ENCODE data around the gene CIBAR2. TPM values are rescaled to one million over a fixed set of nuclear protein-coding genes. Genes with fewer than 3 reads are reported as not detected.

CIBAR2 gene
- total and polyA plus RNA-seq, 9 donors: 0.18 to 13.0 (median 1.4) TPM; not detected in 3

- TF ChIP-seq EP300 (IDR thresholded peaks at IDR 0.05) (no peak), CTCF (IDR thresholded peaks at IDR 0.05) (no peak), POLR2A (IDR thresholded peaks at IDR 0.05) (no peak)
- Histone ChIP-seq H3K4me1 (ENCODE audit: insufficient read depth) (peaks cover 11% of the 10 kb centered on the region), H3K27me3 (no peaks in the 10 kb centered on the region), H3K9me3 (no peaks in the 10 kb centered on the region), H3K36me3 (no peaks in the 10 kb centered on the region), H3K27ac (peak overlapping the region; percentile 16 to 85), H3K4me3 (no peak overlapping the region)
- 21 to 33% (median 25%) methylated on average over 17 of the region's 17 CpGs for WGBS, 3 donors
- intact Hi-C loops (cut with DNase I): loop anchor here in 1 of 4 donors (10.0 kb wide), 1 partner anchor 98 kb away; no protein-coding TSS in a partner anchor
- peak; percentile 77 to 84 (median 77) for DNase-seq
Observed at GRCh38 chr16:85136702-85137322, 24.5 kb upstream of the CIBAR2 start.

GRCh38 chr16:85136213-85136701, 24.0 kb upstream of the CIBAR2 start:
- no peak for TF ChIP-seq EP300 (IDR thresholded peaks at IDR 0.05)
- H3K4me1 ChIP-seq (ENCODE audit: insufficient read depth): peaks cover 11% of the 10 kb centered on the region

GRCh38 chr16:85134789-85135142, 22.5 kb upstream of the CIBAR2 start:
- Histone ChIP-seq H3K27ac (no peak overlapping the region), H3K4me1 (ENCODE audit: insufficient read depth) (peaks cover 17% of the 10 kb centered on the region), H3K4me3 (no peak overlapping the region), H3K27me3 (no peaks in the 10 kb centered on the region), H3K36me3 (no peaks in the 10 kb centered on the region), H3K9me3 (no peaks in the 10 kb centered on the region)
- 85 to 94% (median 89%) methylated on average over 7 to 14 of the region's 14 CpGs for WGBS, 3 donors
- intact Hi-C loops (cut with DNase I): loop anchor here in 2 of 4 donors (5.0 to 10.0 kb wide), 2 partner anchors 100 to 103 kb away; no protein-coding TSS in a partner anchor
- TF ChIP-seq EP300 (IDR thresholded peaks at IDR 0.05) (no peak), POLR2A (IDR thresholded peaks at IDR 0.05) (no peak), CTCF (IDR thresholded peaks at IDR 0.05) (no peak)
- peak in 1 of 5 donors; percentile 49 for DNase-seq

More at GRCh38 chr16:85136213-85136701, 24.0 kb upstream of the CIBAR2 start:
- no peaks in the 10 kb centered on the region for H3K9me3 ChIP-seq
- intact Hi-C loops (cut with DNase I): loop anchor here in 1 of 4 donors (10.0 kb wide), 1 partner anchor 99 kb away; no protein-coding TSS in a partner anchor
- no peak for DNase-seq
- H3K4me3 ChIP-seq: no peak overlapping the region
- WGBS, 3 donors: 37 to 51% (median 37%) methylated on average over 12 of the region's 12 CpGs
- H3K27ac ChIP-seq: peak overlapping the region; percentile 16 to 85
- H3K36me3 ChIP-seq: no peaks in the 10 kb centered on the region
- H3K27me3 ChIP-seq: no peaks in the 10 kb centered on the region

GRCh38 chr16:85134076-85134788, 22.0 kb upstream of the CIBAR2 start:
- Histone ChIP-seq H3K27ac (no peak overlapping the region), H3K9me3 (no peaks in the 10 kb centered on the region), H3K4me1 (ENCODE audit: insufficient read depth) (peaks cover 18% of the 10 kb centered on the region), H3K4me3 (no peak overlapping the region), H3K36me3 (no peaks in the 10 kb centered on the region), H3K27me3 (no peaks in the 10 kb centered on the region)
- DNase-seq: peak in 1 of 5 donors; percentile 29
- 92 to 95% (median 94%) methylated on average over 19 of the region's 19 CpGs for WGBS, 3 donors
- intact Hi-C loops (cut with DNase I): loop anchor here in 2 of 4 donors (5.0 to 10.0 kb wide), 2 partner anchors 101 to 103 kb away; no protein-coding TSS in a partner anchor
- TF ChIP-seq EP300 (IDR thresholded peaks at IDR 0.05): no peak
- no peak for TF ChIP-seq POLR2A (IDR thresholded peaks at IDR 0.05)
- no peak for TF ChIP-seq CTCF (IDR thresholded peaks at IDR 0.05)

Measured in ovary (tissue), 9 donors.